CD4-positive, alpha-beta memory T cell (primary cell): Measurements from ENCODE around the gene SUGP1. TPM values are rescaled to one million over a fixed set of nuclear protein-coding genes. Genes with fewer than 3 reads are reported as not detected.

ENCODE experiments used
- CTCF ChIA-PET: fragments of 350-600 bp; sonication (Branson Sonifier 250); formaldehyde crosslinking; loops from one replicate; lab custom pipeline; 2021; ENCODE audit warnings: inconsistent platforms; ENCODE audit not compliant: partially characterized antibody; lab: Charles Lee
- POLR2A ChIA-PET: fragments of 350-600 bp; sonication (Branson Sonifier 250); formaldehyde crosslinking; loops from one replicate; lab custom pipeline; 2021; ENCODE audit not compliant: partially characterized antibody; lab: Charles Lee
- DNase-seq, 5 donors: peaks; one replicate each; pipeline versions ENCODE4 v3.0.0 to v3.0.0-alpha.2; 2020 to 2022; ENCODE audit warnings: mixed read lengths in 1 of 5
- H3K27ac ChIP-seq: one replicate; pipeline ENCODE4 v1.7.0; 2013; ENCODE audit warnings: low read depth, low read length
- H3K27me3 ChIP-seq: 2 replicates; pipeline ENCODE4 v1.7.0; 2013; ENCODE audit warnings: mild to moderate bottlenecking, low read length, moderate library complexity; ENCODE audit not compliant: insufficient read depth
- H3K36me3 ChIP-seq: 2 replicates; pipeline ENCODE4 v1.7.0; 2013; ENCODE audit warnings: mild to moderate bottlenecking, low read length, moderate library complexity; ENCODE audit not compliant: insufficient read depth
- H3K4me1 ChIP-seq: 2 replicates; pipeline ENCODE4 v1.7.0; 2013; ENCODE audit warnings: mild to moderate bottlenecking, low read length, moderate library complexity; ENCODE audit not compliant: insufficient read depth
- H3K4me3 ChIP-seq, 2 donors: one replicate each; pipeline ENCODE4 v1.7.0; 2013; ENCODE audit warnings: low read length in 2 of 2, mild to moderate bottlenecking in 1 of 2
- H3K9me3 ChIP-seq, 2 donors: one replicate each; pipeline ENCODE4 v1.7.0; 2013; ENCODE audit warnings: low read length in 2 of 2, control low read depth in 1 of 2; ENCODE audit not compliant: control insufficient read depth in 1 of 2
- H3K27ac Mint-ChIP-seq, 7 donors: one replicate each; pipeline ENCODE4 v1.8.0; 2020 to 2021; ENCODE audit warnings: mixed read lengths in 7 of 7, mild to moderate bottlenecking in 6 of 7, inconsistent platforms in 3 of 7, moderate library complexity in 3 of 7
- H3K27me3 Mint-ChIP-seq, 2 donors: one replicate each; pipeline ENCODE4 v1.8.0; 2020 to 2021; ENCODE audit warnings: mixed read lengths in 2 of 2
- H3K36me3 Mint-ChIP-seq, 2 donors: one replicate each; pipeline ENCODE4 v1.8.0; 2020 to 2021; ENCODE audit warnings: mixed read lengths in 2 of 2, inconsistent platforms in 1 of 2, mild to moderate bottlenecking in 1 of 2
- H3K4me1 Mint-ChIP-seq, 4 donors: one replicate each; pipeline ENCODE4 v1.8.0; 2020 to 2021; ENCODE audit warnings: mixed read lengths in 4 of 4, mild to moderate bottlenecking in 1 of 4
- H3K4me3 Mint-ChIP-seq, 8 donors: one replicate each; pipeline ENCODE4 v1.8.0; 2020 to 2021; ENCODE audit warnings: mixed read lengths in 8 of 8, mild to moderate bottlenecking in 7 of 8, moderate library complexity in 6 of 8, inconsistent platforms in 3 of 8
- H3K9me3 Mint-ChIP-seq, 8 donors: one replicate each; pipeline ENCODE4 v1.8.0; 2020 to 2021; ENCODE audit warnings: mixed read lengths in 8 of 8, mild to moderate bottlenecking in 5 of 8, inconsistent platforms in 3 of 8, moderate library complexity in 1 of 8
- intact Hi-C: fragments of 100-400 bp; cut with micrococcal nuclease; formaldehyde crosslinking; loops from one replicate; pipeline ENCODE4 v1.15.1; 2023
- polyA plus RNA-seq, 2 donors: library from polyadenylated mRNA; unstranded; fragments of 300-500 nt; fragmentation: Illumina TruSeq; gene quantifications; one replicate each; pipeline ENCODE4 v1.2.3, GENCODE V29; 2021
- total RNA-seq, 2 experiments: library from RNA; stranded (reverse); gene quantifications; one replicate each; pipeline ENCODE4 v1.2.3, GENCODE V29; 2021

The SUGP1 gene
- total and polyA plus RNA-seq, 4 experiments from 2014 or later, result 18.3 to 97.5 (median 59.5) TPM

DNA sequence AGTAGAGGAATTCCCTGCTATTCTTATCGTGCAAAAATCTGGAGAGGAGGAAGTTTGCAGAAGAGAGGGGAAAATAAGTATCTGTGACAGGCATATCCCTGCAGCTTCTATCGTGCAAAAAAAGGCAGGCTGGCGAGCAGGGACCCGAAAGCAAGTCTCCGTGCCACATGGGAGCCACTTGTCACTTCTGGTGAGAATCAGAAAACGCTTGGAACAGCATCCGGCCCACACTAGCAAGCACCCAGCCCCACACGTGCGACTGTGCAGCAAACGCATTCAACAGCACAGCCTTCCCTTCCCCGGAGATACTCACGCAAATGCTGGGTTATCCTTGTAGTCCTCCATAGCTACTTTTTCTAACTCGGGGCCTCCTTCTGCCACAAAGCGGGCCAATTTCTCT is 16.9 kb downstream of the SUGP1 start:
- ChIA-PET CTCF (no interaction called here), POLR2A (interaction anchor here (0.5 kb wide), 1 partner anchor 112 kb away, joined by 3 read pairs; no protein-coding TSS in a partner anchor)
- H3K36me3 ChIP-seq, result peaks cover 60% of the 10 kb centered on the region
- no peak for DNase-seq
- peak overlapping the region in 1 of 7 donors; percentile 37 for H3K27ac Mint-ChIP-seq
- H3K9me3 ChIP-seq, result no peaks in the 10 kb centered on the region
- intact Hi-C loops, result no loop called here
- no peaks in the 10 kb centered on the region for H3K4me1 ChIP-seq
- no peak overlapping the region for H3K27ac ChIP-seq
- no peak overlapping the region for H3K4me3 Mint-ChIP-seq
- no peak overlapping the region for H3K4me3 ChIP-seq
- H3K36me3 Mint-ChIP-seq, result peaks cover 15 to 52% of the 10 kb centered on the region in 2 donors
- H3K27me3 ChIP-seq, result no peaks in the 10 kb centered on the region
- no peaks in the 10 kb centered on the region for H3K9me3 Mint-ChIP-seq
- no peaks in the 10 kb centered on the region for H3K4me1 Mint-ChIP-seq
- H3K27me3 Mint-ChIP-seq, result no peaks in the 10 kb centered on the region

DNA sequence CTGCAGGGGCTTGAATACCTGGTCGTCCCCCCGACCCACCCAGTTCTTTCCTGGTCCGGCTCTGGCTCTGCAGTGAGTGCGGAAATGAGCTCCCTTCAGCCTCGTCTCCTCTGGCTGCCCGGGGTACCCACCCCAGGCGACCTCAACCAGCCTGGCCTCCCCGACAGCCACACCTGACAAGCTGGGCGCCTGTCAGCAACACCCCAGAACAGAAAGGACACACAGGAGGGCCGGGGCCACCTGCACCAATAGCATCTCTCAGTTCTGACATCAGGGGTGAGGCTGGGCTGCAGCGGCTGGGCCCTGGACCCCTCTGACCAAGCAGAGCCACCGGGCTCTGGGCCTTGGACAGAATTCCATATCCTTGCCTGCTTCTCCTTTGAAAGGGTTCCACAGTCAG is 19.7 kb downstream of the SUGP1 start:
- Histone ChIP-seq H3K4me1 (no peaks in the 10 kb centered on the region), H3K36me3 (peaks cover 46% of the 10 kb centered on the region), H3K27ac (no peak overlapping the region), H3K27me3 (no peaks in the 10 kb centered on the region), H3K9me3 (no peaks in the 10 kb centered on the region), H3K4me3 (no peak overlapping the region)
- Mint-ChIP-seq H3K27me3 (no peaks in the 10 kb centered on the region), H3K4me3 (no peak overlapping the region), H3K9me3 (no peaks in the 10 kb centered on the region), H3K27ac (no peak overlapping the region), H3K36me3 (peaks cover 19 to 54% of the 10 kb centered on the region in 2 donors), H3K4me1 (no peaks in the 10 kb centered on the region)
- CTCF ChIA-PET, result no interaction called here
- POLR2A ChIA-PET, result no interaction called here
- intact Hi-C loops, result no loop called here
- DNase-seq, result no peak

DNA sequence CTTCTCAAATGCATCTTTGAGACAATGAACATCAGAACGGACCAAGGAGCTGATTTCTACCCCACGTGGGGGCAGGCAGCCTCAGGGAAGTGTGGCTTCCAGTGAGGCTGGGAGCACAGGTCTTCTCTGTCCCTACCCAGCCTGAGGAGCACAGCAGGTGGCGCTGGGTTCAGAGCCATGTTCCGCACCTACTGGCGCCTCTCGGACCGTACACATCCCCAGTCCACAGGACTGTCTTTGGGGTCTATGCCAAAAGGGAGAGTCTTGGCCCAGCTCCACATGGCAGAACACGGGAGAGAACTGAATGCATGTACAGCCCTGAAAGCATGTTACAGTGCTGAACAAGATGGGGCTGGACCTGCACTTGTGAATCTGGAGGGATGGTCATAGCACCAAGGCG is 22.6 kb downstream of the SUGP1 start:
- no peaks in the 10 kb centered on the region for H3K4me1 ChIP-seq
- Mint-ChIP-seq H3K36me3 (peaks cover 30 to 57% of the 10 kb centered on the region in 2 donors), H3K4me1 (peaks cover 0 to 2% (median 0%) of the 10 kb centered on the region in 4 donors), H3K4me3 (no peak overlapping the region), H3K27ac (peak overlapping the region in 1 of 7 donors; percentile 70), H3K9me3 (peaks cover 0 to 4% (median 0%) of the 10 kb centered on the region in 8 donors), H3K27me3 (no peaks in the 10 kb centered on the region)
- H3K36me3 ChIP-seq, result peaks cover 27% of the 10 kb centered on the region
- no peaks in the 10 kb centered on the region for H3K27me3 ChIP-seq
- CTCF ChIA-PET, result no interaction called here
- no peak for DNase-seq
- H3K27ac ChIP-seq, result no peak overlapping the region
- POLR2A ChIA-PET, result no interaction called here
- H3K9me3 ChIP-seq, result no peaks in the 10 kb centered on the region
- intact Hi-C loops, result no loop called here
- H3K4me3 ChIP-seq, result no peak overlapping the region

DNA sequence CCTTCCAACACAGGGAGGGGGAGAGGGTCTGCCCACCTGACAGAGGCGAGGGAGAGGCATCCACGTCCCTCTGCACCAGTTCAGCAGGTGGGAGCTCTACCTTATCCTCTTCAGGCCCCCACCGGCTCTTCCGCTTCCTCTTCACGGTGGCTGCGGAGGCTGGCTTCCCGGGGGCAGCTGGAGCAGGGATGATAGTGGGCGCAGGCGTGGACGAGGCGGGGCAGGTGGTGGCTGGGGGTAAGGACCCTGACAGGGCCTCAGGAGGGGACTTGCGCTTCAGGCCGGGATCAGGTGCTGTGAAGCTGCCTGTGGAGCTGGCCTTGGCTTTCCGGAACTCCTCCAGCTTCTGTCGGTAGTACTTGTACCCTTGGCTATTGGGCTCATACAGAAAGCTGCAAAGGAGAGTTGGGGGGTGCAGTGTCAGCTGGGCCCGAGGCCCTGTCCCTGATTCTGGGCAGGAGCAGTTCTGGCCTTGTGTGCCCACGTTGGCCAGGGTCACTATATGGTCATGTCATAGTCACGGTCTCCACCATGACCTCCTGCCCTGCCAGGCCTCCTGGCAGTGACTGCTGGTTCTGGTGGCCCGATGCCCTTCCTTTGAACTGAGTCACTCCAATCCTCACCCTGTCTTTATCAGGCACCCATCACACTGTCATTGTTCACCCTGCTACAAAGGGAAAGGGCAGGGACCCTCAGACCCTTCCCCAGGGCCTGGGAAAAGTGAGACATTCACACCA is 23.2 kb downstream of the SUGP1 start:
- no peak overlapping the region for H3K27ac ChIP-seq
- H3K4me3 Mint-ChIP-seq, result no peak overlapping the region
- H3K9me3 Mint-ChIP-seq, result peaks cover 0 to 6% (median 0%) of the 10 kb centered on the region in 8 donors
- intact Hi-C loops, result no loop called here
- H3K27me3 Mint-ChIP-seq, result no peaks in the 10 kb centered on the region
- H3K4me3 ChIP-seq, result no peak overlapping the region
- no peaks in the 10 kb centered on the region for H3K9me3 ChIP-seq
- H3K27me3 ChIP-seq, result no peaks in the 10 kb centered on the region
- peak overlapping the region in 1 of 7 donors; percentile 70 for H3K27ac Mint-ChIP-seq
- no peaks in the 10 kb centered on the region for H3K4me1 ChIP-seq
- peaks cover 32 to 58% of the 10 kb centered on the region in 2 donors for H3K36me3 Mint-ChIP-seq
- POLR2A ChIA-PET, result no interaction called here
- CTCF ChIA-PET, result no interaction called here
- H3K36me3 ChIP-seq, result peaks cover 29% of the 10 kb centered on the region
- no peak for DNase-seq
- H3K4me1 Mint-ChIP-seq, result peaks cover 0 to 2% (median 0%) of the 10 kb centered on the region in 4 donors

DNA sequence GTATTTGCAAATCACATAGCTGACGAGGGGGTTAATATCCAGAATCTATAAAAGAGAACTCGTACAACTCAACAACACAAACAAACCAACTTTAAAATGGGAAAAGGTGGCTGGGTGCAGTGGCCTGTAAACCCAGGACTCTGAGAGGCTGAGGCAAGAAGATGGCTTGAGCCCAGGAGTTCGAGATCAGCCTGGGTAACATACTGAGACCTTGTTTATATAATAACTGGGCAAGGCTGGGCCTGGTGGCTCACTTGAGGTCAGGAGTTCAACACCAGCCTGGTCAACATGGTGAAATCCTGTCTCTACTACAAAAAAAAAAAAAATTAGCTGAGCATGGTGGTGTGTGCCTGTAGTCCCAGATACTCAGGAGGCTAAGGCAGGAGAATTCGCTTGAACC is 25.4 kb downstream of the SUGP1 start:
- Histone ChIP-seq H3K27ac (no peak overlapping the region), H3K27me3 (no peaks in the 10 kb centered on the region), H3K4me1 (no peaks in the 10 kb centered on the region), H3K4me3 (no peak overlapping the region), H3K9me3 (no peaks in the 10 kb centered on the region), H3K36me3 (peaks cover 17% of the 10 kb centered on the region)
- Mint-ChIP-seq H3K27me3 (no peaks in the 10 kb centered on the region), H3K36me3 (peaks cover 48 to 60% of the 10 kb centered on the region in 2 donors), H3K4me1 (peaks cover 0 to 2% (median 1%) of the 10 kb centered on the region in 4 donors), H3K4me3 (no peak overlapping the region), H3K9me3 (peaks cover 0 to 9% (median 0%) of the 10 kb centered on the region in 8 donors), H3K27ac (no peak overlapping the region)
- no peak for DNase-seq
- intact Hi-C loops, result no loop called here
- ChIA-PET POLR2A (no interaction called here), CTCF (no interaction called here)

DNA sequence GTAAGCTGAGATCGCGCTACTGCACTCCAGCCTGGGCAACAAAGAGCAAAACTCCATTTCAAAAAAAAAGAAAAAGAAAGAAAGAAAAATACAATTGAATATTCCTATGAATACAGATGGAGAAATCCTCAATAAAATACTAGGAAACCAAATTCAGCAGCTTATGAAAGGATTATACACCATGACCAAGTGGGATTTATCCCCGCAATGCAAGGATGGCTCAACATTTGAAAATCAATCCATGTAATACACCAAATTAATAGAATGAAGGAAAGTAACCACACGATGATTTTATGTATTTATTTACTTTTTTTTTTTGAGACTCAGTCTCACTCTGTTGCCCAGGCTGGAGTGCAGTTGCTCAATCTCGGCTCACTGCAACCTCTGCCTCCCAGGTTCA is 27.7 kb downstream of the SUGP1 start:
- CTCF ChIA-PET, result no interaction called here
- Mint-ChIP-seq H3K9me3 (peaks cover 0 to 9% (median 0%) of the 10 kb centered on the region in 8 donors), H3K36me3 (peaks cover 58 to 63% of the 10 kb centered on the region in 2 donors), H3K4me3 (no peak overlapping the region), H3K27me3 (no peaks in the 10 kb centered on the region), H3K27ac (no peak overlapping the region), H3K4me1 (peaks cover 0 to 2% (median 1%) of the 10 kb centered on the region in 4 donors)
- Histone ChIP-seq H3K27ac (no peak overlapping the region), H3K9me3 (no peaks in the 10 kb centered on the region), H3K4me3 (no peak overlapping the region), H3K27me3 (no peaks in the 10 kb centered on the region), H3K36me3 (peaks cover 17% of the 10 kb centered on the region), H3K4me1 (no peaks in the 10 kb centered on the region)
- no peak for DNase-seq
- intact Hi-C loops, result no loop called here
- POLR2A ChIA-PET, result no interaction called here

DNA sequence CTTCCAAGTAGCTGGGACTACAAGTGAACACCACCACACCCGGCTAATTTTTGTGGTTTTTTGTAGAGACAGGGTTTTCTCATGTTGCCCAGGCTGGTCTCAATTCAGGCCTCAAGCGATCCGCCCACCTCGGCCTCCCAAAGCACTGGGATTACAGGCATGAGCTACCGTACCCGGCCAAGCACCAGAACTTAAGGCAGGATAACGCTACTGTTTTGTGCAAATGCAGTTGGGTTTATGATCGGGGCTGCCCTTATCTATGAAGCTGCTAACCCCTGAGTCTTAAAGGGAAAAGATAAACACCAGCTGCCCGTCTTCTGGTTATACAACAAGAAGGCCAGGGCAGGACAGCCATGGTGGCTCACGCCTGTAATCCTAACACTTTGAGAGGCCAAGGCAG is 34.6 kb downstream of the SUGP1 start:
- Histone ChIP-seq H3K4me1 (no peaks in the 10 kb centered on the region), H3K4me3 (no peak overlapping the region), H3K27me3 (no peaks in the 10 kb centered on the region), H3K36me3 (peaks cover 21% of the 10 kb centered on the region), H3K9me3 (no peaks in the 10 kb centered on the region), H3K27ac (no peak overlapping the region)
- ChIA-PET CTCF (no interaction called here), POLR2A (no interaction called here)
- Mint-ChIP-seq H3K27ac (no peak overlapping the region), H3K27me3 (no peaks in the 10 kb centered on the region), H3K4me1 (peaks cover 0 to 4% (median 0%) of the 10 kb centered on the region in 4 donors), H3K9me3 (peaks cover 0 to 4% (median 0%) of the 10 kb centered on the region in 8 donors), H3K36me3 (peaks cover 43 to 53% of the 10 kb centered on the region in 2 donors), H3K4me3 (no peak overlapping the region)
- no peak for DNase-seq
- intact Hi-C loops, result no loop called here
